SK-N-SH treated with all-trans-retinoic acid at 6 μM for 48 hours (cell line): ENCODE measurements around the gene FSTL3.

Experiments used
- ARNTL ChIP-seq: fragments of 450-650 bp; formaldehyde crosslinking; IDR thresholded peaks from 2 replicates; pipeline ENCODE4 v1.5.0; 2020; ENCODE audit warnings: low read depth, mild to moderate bottlenecking, moderate library complexity, borderline replicate concordance
- GLIS3 ChIP-seq: fragments of 250-450 bp; sonication (Bioruptor Pico); IDR thresholded peaks from 2 replicates; pipeline ENCODE4 v1.5.0; 2020; ENCODE audit warnings: mild to moderate bottlenecking, moderate library complexity
- SNAI2 ChIP-seq: fragments of 250-450 bp; sonication (Bioruptor Pico); IDR thresholded peaks from 2 replicates; pipeline ENCODE4 v1.5.0; 2020; ENCODE audit warnings: mild to moderate bottlenecking, moderate library complexity
- ZFP3 ChIP-seq: fragments of 250-450 bp; sonication (Bioruptor Pico); IDR thresholded peaks from 2 replicates; pipeline ENCODE4 v1.5.0; 2020; ENCODE audit warnings: mild to moderate bottlenecking, moderate library complexity
- ZNF8 ChIP-seq: fragments of 450-650 bp; formaldehyde crosslinking; IDR thresholded peaks from 2 replicates; pipeline ENCODE4 v1.5.0; 2020; ENCODE audit warnings: mild to moderate bottlenecking, moderate library complexity
- TF ChIP-seq, protein P1 (sequence below): fragments of 250-450 bp; sonication (Bioruptor Pico); IDR thresholded peaks from 2 replicates; pipeline ENCODE4 v1.8.0; 2020; ENCODE audit warnings: mild to moderate bottlenecking, moderate library complexity, borderline replicate concordance
- TF ChIP-seq, protein P2 (sequence below): fragments of 250-450 bp; sonication (Bioruptor Pico); IDR thresholded peaks from 2 replicates; pipeline ENCODE4 v1.5.1; 2020; ENCODE audit warnings: low read depth, mild to moderate bottlenecking, moderate library complexity
- TF ChIP-seq, protein P3 (sequence below): fragments of 250-450 bp; sonication (Bioruptor Pico); IDR thresholded peaks from 2 replicates; pipeline ENCODE4 v1.5.1; 2021; ENCODE audit warnings: mild to moderate bottlenecking, moderate library complexity

DNA sequence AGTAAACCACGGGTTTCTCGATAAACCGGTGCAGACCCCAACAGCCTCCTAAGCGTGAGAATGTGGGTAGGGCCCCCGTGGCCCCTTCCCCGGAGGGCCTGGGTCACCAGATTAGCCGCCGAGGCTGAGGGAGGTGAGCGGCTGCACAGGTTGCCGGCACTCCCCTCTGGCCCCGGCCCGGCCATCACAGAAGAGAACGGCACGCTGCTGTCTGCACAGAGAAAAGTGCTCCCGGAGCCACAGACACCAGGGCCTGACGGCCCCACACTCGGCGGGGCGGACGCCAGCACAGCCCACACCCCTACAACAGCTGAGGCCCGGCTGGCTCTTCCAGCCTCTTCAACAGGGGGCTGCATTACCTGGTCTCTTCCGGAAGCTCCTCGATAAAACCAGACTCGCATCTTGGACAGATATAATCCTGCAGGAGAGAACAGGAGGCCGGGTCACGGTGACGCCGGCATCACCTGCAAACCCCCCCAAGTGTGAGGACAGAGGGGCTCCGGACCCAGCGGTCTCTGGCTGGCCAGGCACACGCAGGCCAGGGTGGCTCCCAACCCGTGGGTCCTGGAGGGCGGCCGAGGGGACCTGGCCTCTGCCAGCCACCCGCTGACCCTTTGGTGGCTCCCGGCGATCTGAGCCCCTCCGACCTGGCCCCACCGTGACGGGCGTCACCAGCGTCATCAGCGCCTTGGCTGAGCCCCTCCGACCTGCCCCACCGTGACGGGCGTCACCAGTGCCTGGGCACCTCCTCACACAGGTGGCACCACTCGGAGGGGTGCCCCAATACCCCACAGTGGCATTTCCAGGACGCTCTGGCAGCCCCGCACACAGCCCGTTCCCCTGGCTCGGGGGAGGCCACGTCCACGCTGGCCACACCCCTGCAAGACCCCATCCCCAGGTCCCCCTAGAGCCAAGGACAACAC lies 23.5 kb upstream of the FSTL3 start:
- TF ChIP-seq SNAI2 (CRISPR knock-in tag) (no peak), ZNF8 (CRISPR knock-in tag) (no peak), ARNTL (CRISPR knock-in tag) (no peak), GLIS3 (CRISPR knock-in tag) (no peak), ZFP3 (CRISPR knock-in tag) (no peak)
- TF ChIP-seq, protein P1, sequence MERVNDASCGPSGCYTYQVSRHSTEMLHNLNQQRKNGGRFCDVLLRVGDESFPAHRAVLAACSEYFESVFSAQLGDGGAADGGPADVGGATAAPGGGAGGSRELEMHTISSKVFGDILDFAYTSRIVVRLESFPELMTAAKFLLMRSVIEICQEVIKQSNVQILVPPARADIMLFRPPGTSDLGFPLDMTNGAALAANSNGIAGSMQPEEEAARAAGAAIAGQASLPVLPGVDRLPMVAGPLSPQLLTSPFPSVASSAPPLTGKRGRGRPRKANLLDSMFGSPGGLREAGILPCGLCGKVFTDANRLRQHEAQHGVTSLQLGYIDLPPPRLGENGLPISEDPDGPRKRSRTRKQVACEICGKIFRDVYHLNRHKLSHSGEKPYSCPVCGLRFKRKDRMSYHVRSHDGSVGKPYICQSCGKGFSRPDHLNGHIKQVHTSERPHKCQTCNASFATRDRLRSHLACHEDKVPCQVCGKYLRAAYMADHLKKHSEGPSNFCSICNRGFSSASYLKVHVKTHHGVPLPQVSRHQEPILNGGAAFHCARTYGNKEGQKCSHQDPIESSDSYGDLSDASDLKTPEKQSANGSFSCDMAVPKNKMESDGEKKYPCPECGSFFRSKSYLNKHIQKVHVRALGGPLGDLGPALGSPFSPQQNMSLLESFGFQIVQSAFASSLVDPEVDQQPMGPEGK, result no peak
- TF ChIP-seq, protein P2, sequence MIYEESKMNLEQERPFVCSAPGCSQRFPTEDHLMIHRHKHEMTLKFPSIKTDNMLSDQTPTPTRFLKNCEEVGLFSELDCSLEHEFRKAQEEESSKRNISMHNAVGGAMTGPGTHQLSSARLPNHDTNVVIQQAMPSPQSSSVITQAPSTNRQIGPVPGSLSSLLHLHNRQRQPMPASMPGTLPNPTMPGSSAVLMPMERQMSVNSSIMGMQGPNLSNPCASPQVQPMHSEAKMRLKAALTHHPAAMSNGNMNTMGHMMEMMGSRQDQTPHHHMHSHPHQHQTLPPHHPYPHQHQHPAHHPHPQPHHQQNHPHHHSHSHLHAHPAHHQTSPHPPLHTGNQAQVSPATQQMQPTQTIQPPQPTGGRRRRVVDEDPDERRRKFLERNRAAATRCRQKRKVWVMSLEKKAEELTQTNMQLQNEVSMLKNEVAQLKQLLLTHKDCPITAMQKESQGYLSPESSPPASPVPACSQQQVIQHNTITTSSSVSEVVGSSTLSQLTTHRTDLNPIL (CRISPR knock-in tag), result no peak
- TF ChIP-seq, protein P3, sequence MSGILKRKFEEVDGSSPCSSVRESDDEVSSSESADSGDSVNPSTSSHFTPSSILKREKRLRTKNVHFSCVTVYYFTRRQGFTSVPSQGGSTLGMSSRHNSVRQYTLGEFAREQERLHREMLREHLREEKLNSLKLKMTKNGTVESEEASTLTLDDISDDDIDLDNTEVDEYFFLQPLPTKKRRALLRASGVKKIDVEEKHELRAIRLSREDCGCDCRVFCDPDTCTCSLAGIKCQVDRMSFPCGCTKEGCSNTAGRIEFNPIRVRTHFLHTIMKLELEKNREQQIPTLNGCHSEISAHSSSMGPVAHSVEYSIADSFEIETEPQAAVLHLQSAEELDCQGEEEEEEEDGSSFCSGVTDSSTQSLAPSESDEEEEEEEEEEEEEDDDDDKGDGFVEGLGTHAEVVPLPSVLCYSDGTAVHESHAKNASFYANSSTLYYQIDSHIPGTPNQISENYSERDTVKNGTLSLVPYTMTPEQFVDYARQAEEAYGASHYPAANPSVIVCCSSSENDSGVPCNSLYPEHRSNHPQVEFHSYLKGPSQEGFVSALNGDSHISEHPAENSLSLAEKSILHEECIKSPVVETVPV, result no peak
